NCI-H2196 (cell line): ENCODE measurements around the gene MTO1.
"Not testable (repeated sequence)": the region's sequence is repeated elsewhere in the genome, so short reads cannot be mapped to it uniquely, and the experiment has no call there.

Experiments
- DNase-seq: peaks from one replicate; lab custom pipeline; 2025; ENCODE audit not compliant: unreplicated experiment; lab: John Stamatoyannopoulos, UW

The MTO1 gene

GRCh38 chr6:73528897-73529296, 67.4 kb downstream of the MTO1 start:
- DNase-seq, result no peak

- no peak for DNase-seq
These were observed 70.8 kb downstream of the MTO1 start for GRCh38 chr6:73532293-73532692.

- DNase-seq, result no peak
These were observed 73.1 kb downstream of the MTO1 start for GRCh38 chr6:73534628-73535027.

- no peak for DNase-seq
These were observed 76.1 kb downstream of the MTO1 start for GRCh38 chr6:73537677-73538076.

- DNase-seq, result no peak
These were observed 76.7 kb downstream of the MTO1 start for GRCh38 chr6:73538116-73538779.

GRCh38 chr6:73542481-73542880, 80.9 kb downstream of the MTO1 start:
- not testable (repeated sequence) for DNase-seq

DNA sequence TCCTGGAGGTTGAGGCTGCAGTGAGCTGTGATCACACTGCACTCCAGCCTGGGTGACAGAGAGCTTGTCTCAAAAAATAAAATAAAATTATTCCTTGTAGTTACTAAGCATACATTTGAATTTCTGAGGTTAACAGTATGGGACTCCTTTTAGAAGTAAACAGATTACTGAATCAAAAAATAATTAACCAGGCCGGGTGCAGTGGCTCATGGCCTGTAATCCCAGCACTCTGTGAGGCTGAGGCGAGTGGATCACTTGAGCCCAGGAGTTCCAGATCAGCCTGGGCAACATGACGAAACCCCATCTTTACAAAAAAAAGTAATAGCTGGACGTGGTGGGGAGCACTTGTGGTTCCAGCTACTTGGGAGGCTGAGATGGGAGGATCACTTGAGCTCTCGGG, 81.4 kb downstream of the MTO1 start:
- DNase-seq, result no peak

DNA sequence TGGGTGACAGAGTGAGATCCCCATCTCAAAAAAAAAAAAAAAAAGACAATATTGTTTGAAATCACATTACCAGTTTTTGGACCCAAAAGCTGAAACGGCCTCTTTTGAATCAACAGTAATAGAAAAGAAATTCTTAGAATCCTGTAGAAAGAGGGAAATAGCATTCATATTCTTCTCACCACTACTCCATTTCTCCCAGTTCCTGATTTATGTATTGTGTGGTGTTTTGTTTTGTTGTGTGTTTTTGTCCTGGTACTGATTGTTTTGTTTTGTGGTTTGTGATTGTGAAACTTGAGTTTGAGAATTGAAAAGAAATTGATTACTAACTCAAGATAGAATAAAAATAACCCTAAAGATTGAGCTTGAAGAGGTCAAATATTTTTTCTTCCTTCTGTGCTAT, 85.5 kb downstream of the MTO1 start:
- no peak for DNase-seq

GRCh38 chr6:73548458-73549446, 87.2 kb downstream of the MTO1 start:
- no peak for DNase-seq

- not testable (repeated sequence) for DNase-seq
These were observed 89.6 kb downstream of the MTO1 start for GRCh38 chr6:73551115-73551514.

DNA sequence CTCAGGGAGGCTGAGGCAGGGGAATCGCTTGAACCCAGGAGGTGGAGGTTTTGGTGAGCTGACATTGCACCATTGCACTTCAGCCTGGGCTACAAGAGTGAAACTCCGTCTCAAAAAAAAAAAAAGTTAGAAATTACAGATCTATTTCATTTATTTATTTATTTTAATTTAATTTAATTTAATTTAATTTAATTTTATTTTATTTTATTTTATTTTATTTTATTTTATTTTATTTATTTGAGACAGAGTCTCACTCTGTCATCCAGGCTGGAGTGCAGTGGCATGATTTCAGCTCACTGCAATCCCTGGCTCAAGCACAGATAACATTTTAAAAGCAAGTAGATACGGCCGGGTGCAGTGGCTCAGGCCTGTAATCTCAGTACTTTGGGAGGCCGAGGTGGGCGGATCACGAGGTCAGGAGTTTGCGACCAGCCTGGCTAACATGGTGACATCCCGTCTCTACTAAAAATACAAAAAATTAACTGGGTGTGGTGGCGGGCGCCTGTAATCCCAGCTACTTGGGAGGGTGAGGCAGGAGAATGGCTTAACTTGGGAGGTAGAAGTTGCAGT, 93.9 kb downstream of the MTO1 start:
- not testable (repeated sequence) for DNase-seq

- DNase-seq, result no peak
These were observed 95.3 kb downstream of the MTO1 start for GRCh38 chr6:73556836-73557235.
